Fibroblast of lung (primary cell): ENCODE measurements around the gene KRTAP4-9.

Experiments used
- CTCF ChIP-seq, 2 donors: IDR thresholded peaks in 1 of 2; conservative IDR thresholded peaks in 1 of 2; 1 replicate in 1 of 2; 2 replicates in 1 of 2; pipeline ENCODE4 v1.5.1; 2011 to 2012; ENCODE audit warnings: low read length in 2 of 2, control low read depth in 1 of 2, inconsistent platforms in 1 of 2, low read depth in 1 of 2, mild to moderate bottlenecking in 1 of 2
- EZH2 ChIP-seq: IDR thresholded peaks from 2 replicates; pipeline ENCODE4 v1.5.1; 2012; ENCODE audit warnings: low read length, control low read depth, mild to moderate bottlenecking; ENCODE audit errors: missing control alignments

- TF ChIP-seq CTCF (conservative IDR thresholded peaks at IDR 0.05 in 1 of 2, IDR thresholded peaks at IDR 0.05 in 1 of 2; ENCODE audit: low read depth in 1 of 2, low read length in 2 of 2) (no peak), EZH2 (no peak)
Observed at GRCh38 chr17:41058741-41059140, 46.4 kb upstream of the KRTAP4-9 start.
